ENCODE measurements around the gene EPM2AIP1. TPM values are rescaled to one million over a fixed set of nuclear protein-coding genes. Genes with fewer than 3 reads are reported as not detected.

Gene EPM2AIP1
- total RNA-seq, 3 donors from 2014 or later (not counting 1 experiment from before 2014, with no cell fraction given) = 25.6 to 33.7 (median 32.5) TPM

- H3K27ac Mint-ChIP-seq = peak overlapping the region; percentile 41 to 81
- peaks cover 6 to 24% of the 10 kb centered on the region in 2 donors for H3K4me1 Mint-ChIP-seq
- no peaks in the 10 kb centered on the region for H3K36me3 ChIP-seq (ENCODE audit: control insufficient read depth, insufficient read depth, low read length)
- peaks cover 0 to under 1% of the 10 kb centered on the region in 2 donors for H3K9me3 Mint-ChIP-seq
- ATAC-seq (no peak), DNase-seq (no peak)
- H3K4me1 ChIP-seq (ENCODE audit: control insufficient read depth, insufficient read depth, low read length) = peaks cover 18% of the 10 kb centered on the region
- no peaks in the 10 kb centered on the region for H3K36me3 Mint-ChIP-seq
- intact Hi-C loops (cut with micrococcal nuclease) = no loop called here
- peaks cover 3% of the 10 kb centered on the region for H3K9me3 ChIP-seq (ENCODE audit: control insufficient read depth, insufficient read depth, low read length)
- 53% methylated on average over 10 of the region's 10 CpGs for WGBS (ENCODE audit: insufficient coverage)
- no peaks in the 10 kb centered on the region for H3K27me3 ChIP-seq (ENCODE audit: control insufficient read depth, insufficient read depth, low read length)
- peak overlapping the region; percentile 83 for H3K4me3 Mint-ChIP-seq
- H3K4me3 ChIP-seq (ENCODE audit: low read length) = peak overlapping the region; percentile 82
- H3K27ac ChIP-seq (ENCODE audit: low read length) = peak overlapping the region; percentile 8
- no peak for TF ChIP-seq CTCF (IDR thresholded peaks at IDR 0.05)
- no peaks in the 10 kb centered on the region for H3K27me3 Mint-ChIP-seq (ENCODE audit: low read depth in 2 of 2)
Observed at GRCh38 chr3:36943601-36944000, 49.3 kb downstream of the EPM2AIP1 start.

- H3K27ac ChIP-seq (ENCODE audit: low read length) = no peak overlapping the region
- ATAC-seq (no peak), DNase-seq (no peak)
- no peaks in the 10 kb centered on the region for H3K36me3 ChIP-seq (ENCODE audit: control insufficient read depth, insufficient read depth, low read length)
- no peak for TF ChIP-seq CTCF (IDR thresholded peaks at IDR 0.05)
- H3K4me1 Mint-ChIP-seq = peaks cover 6 to 24% of the 10 kb centered on the region in 2 donors
- intact Hi-C loops (cut with micrococcal nuclease) = no loop called here
- H3K4me3 ChIP-seq (ENCODE audit: low read length) = no peak overlapping the region
- H3K27me3 Mint-ChIP-seq (ENCODE audit: low read depth in 2 of 2) = no peaks in the 10 kb centered on the region
- WGBS (ENCODE audit: insufficient coverage) = 97% methylated on average over 20 of the region's 21 CpGs
- H3K27ac Mint-ChIP-seq = peak overlapping the region in 1 of 2 donors; percentile 42
- no peak overlapping the region for H3K4me3 Mint-ChIP-seq
- H3K27me3 ChIP-seq (ENCODE audit: control insufficient read depth, insufficient read depth, low read length) = no peaks in the 10 kb centered on the region
- H3K4me1 ChIP-seq (ENCODE audit: control insufficient read depth, insufficient read depth, low read length) = peaks cover 18% of the 10 kb centered on the region
- no peaks in the 10 kb centered on the region for H3K9me3 Mint-ChIP-seq
- H3K9me3 ChIP-seq (ENCODE audit: control insufficient read depth, insufficient read depth, low read length) = peaks cover under 1% of the 10 kb centered on the region
- no peaks in the 10 kb centered on the region for H3K36me3 Mint-ChIP-seq
Observed at GRCh38 chr3:36942638-36943248, 50.2 kb downstream of the EPM2AIP1 start.

GRCh38 chr3:36941658-36942057, 51.3 kb downstream of the EPM2AIP1 start:
- H3K4me1 ChIP-seq (ENCODE audit: control insufficient read depth, insufficient read depth, low read length) = peaks cover 18% of the 10 kb centered on the region
- H3K27me3 ChIP-seq (ENCODE audit: control insufficient read depth, insufficient read depth, low read length) = no peaks in the 10 kb centered on the region
- no peak overlapping the region for H3K4me3 ChIP-seq (ENCODE audit: low read length)
- DNase-seq (no peak), ATAC-seq (no peak)
- no peaks in the 10 kb centered on the region for H3K9me3 ChIP-seq (ENCODE audit: control insufficient read depth, insufficient read depth, low read length)
- H3K27ac ChIP-seq (ENCODE audit: low read length) = no peak overlapping the region
- Mint-ChIP-seq H3K4me3 (peak overlapping the region; percentile 40), H3K9me3 (no peaks in the 10 kb centered on the region), H3K27ac (peak overlapping the region; percentile 26 to 42), H3K27me3 (ENCODE audit: low read depth in 2 of 2) (no peaks in the 10 kb centered on the region), H3K36me3 (no peaks in the 10 kb centered on the region), H3K4me1 (peaks cover 6 to 24% of the 10 kb centered on the region in 2 donors)
- no peaks in the 10 kb centered on the region for H3K36me3 ChIP-seq (ENCODE audit: control insufficient read depth, insufficient read depth, low read length)
- no peak for TF ChIP-seq CTCF (IDR thresholded peaks at IDR 0.05)
- WGBS (ENCODE audit: insufficient coverage) = 89% methylated on average over 3 of the region's 3 CpGs
- intact Hi-C loops (cut with micrococcal nuclease) = no loop called here

GRCh38 chr3:36941162-36941561, 51.8 kb downstream of the EPM2AIP1 start:
- H3K27me3 ChIP-seq (ENCODE audit: control insufficient read depth, insufficient read depth, low read length) = no peaks in the 10 kb centered on the region
- intact Hi-C loops (cut with micrococcal nuclease) = no loop called here
- no peaks in the 10 kb centered on the region for H3K36me3 ChIP-seq (ENCODE audit: control insufficient read depth, insufficient read depth, low read length)
- no peaks in the 10 kb centered on the region for H3K9me3 Mint-ChIP-seq
- no peak overlapping the region for H3K27ac ChIP-seq (ENCODE audit: low read length)
- peaks cover 6 to 24% of the 10 kb centered on the region in 2 donors for H3K4me1 Mint-ChIP-seq
- H3K4me1 ChIP-seq (ENCODE audit: control insufficient read depth, insufficient read depth, low read length) = peaks cover 18% of the 10 kb centered on the region
- H3K9me3 ChIP-seq (ENCODE audit: control insufficient read depth, insufficient read depth, low read length) = no peaks in the 10 kb centered on the region
- no peak overlapping the region for H3K4me3 ChIP-seq (ENCODE audit: low read length)
- H3K36me3 Mint-ChIP-seq = no peaks in the 10 kb centered on the region
- ATAC-seq (no peak), DNase-seq (no peak)
- 92% methylated on average over 2 of the region's 2 CpGs for WGBS (ENCODE audit: insufficient coverage)
- no peaks in the 10 kb centered on the region for H3K27me3 Mint-ChIP-seq (ENCODE audit: low read depth in 2 of 2)
- H3K4me3 Mint-ChIP-seq = no peak overlapping the region
- TF ChIP-seq CTCF (IDR thresholded peaks at IDR 0.05) = no peak
- H3K27ac Mint-ChIP-seq = peak overlapping the region in 1 of 2 donors; percentile 26

Measured in natural killer cell (primary cell).